ENCODE results near the gene GRID2. TPM values are rescaled to one million over a fixed set of nuclear protein-coding genes. Genes with fewer than 3 reads are reported as not detected.

Gene GRID2
- polyA plus RNA-seq, 1 of the 3 experiments (the other 2 are of a cell fraction): not detected

GRCh38 chr4:93152491-93152890 lies 848.7 kb downstream of the GRID2 start (continued):
- TF ChIP-seq IRF3 (IDR thresholded peaks at IDR 0.05; ENCODE audit: low read depth, low read length) (no peak), GATA2 (CRISPR knock-in tag; IDR thresholded peaks at IDR 0.05) (no peak), FOSL2 (IDR thresholded peaks at IDR 0.05; ENCODE audit: borderline replicate concordance, low read depth) (no peak), GABPA (IDR thresholded peaks at IDR 0.05; ENCODE audit: low read depth) (no peak)

- DNase-seq: no peak
- Histone ChIP-seq H3K4me3 (ENCODE audit: low read depth in 2 of 2, low read length in 1 of 2) (no peak overlapping the region), H3K9ac (no peak overlapping the region), H3K36me3 (replicated peaks in 1 of 2; ENCODE audit: control insufficient read depth in 1 of 2, insufficient read depth in 2 of 2, low read length in 1 of 2) (no peaks in the 10 kb centered on the region), H3F3A (replicated peaks; ENCODE audit: insufficient read depth) (no peaks in the 10 kb centered on the region), H3K4me2 (no peak overlapping the region), H3K79me2 (ENCODE audit: insufficient read depth) (no peaks in the 10 kb centered on the region), H4K20me1 (ENCODE audit: insufficient read depth) (no peaks in the 10 kb centered on the region), H3K9me3 (no peaks in the 10 kb centered on the region), H3K27ac (ENCODE audit: low read depth in 2 of 2, low read length in 1 of 2) (no peak overlapping the region), H3K4me1 (ENCODE audit: control insufficient read depth in 1 of 2, insufficient read depth in 2 of 2, low read depth in 1 of 2, low read length in 1 of 2) (no peaks in the 10 kb centered on the region), H3K9me2 (no peaks in the 10 kb centered on the region), H3K27me3 (ENCODE audit: insufficient read depth) (no peaks in the 10 kb centered on the region), H2AFZ (ENCODE audit: low read depth) (no peak overlapping the region)
- TF ChIP-seq CHD2 (IDR thresholded peaks at IDR 0.05; ENCODE audit: low read length, partially characterized antibody): no peak
- peak; percentile 44 for TF ChIP-seq CTCF (IDR thresholded peaks at IDR 0.05)
- TF ChIP-seq RAD21 (IDR thresholded peaks at IDR 0.05; ENCODE audit: low read length): peak; percentile 41
- no peak for TF ChIP-seq GATA2 (CRISPR knock-in tag; IDR thresholded peaks at IDR 0.05)
- ChIA-PET CTCF (interaction anchor here (0.9 to 1.7 kb wide), 8 partner anchors 8 to 606 kb away, joined by 3 to 7 read pairs (median 4); no protein-coding TSS in a partner anchor), POLR2A (no interaction called here)
- 24% methylated on average over 2 of the region's 2 CpGs for WGBS (ENCODE audit: low lambda C conversion rate)
Measured at GRCh38 chr4:93157986-93158385, 854.2 kb downstream of the GRID2 start.

- H3F3A ChIP-seq (replicated peaks; ENCODE audit: insufficient read depth): no peaks in the 10 kb centered on the region
- no peaks in the 10 kb centered on the region for H3K79me2 ChIP-seq (ENCODE audit: insufficient read depth)
- no peak for TF ChIP-seq USF2 (IDR thresholded peaks at IDR 0.05; ENCODE audit: borderline replicate concordance, low read depth, low read length)
- no peak for TF ChIP-seq CHD2 (IDR thresholded peaks at IDR 0.05; ENCODE audit: low read length, partially characterized antibody)
- no peak for TF ChIP-seq NFIC (IDR thresholded peaks at IDR 0.05; ENCODE audit: borderline replicate concordance)
- TF ChIP-seq YY1 (IDR thresholded peaks at IDR 0.05; ENCODE audit: low read depth): no peak
- no peak for TF ChIP-seq NRF1 (IDR thresholded peaks at IDR 0.05; ENCODE audit: low read depth, low read length)
- TF ChIP-seq EZH2phosphoT487 (IDR thresholded peaks at IDR 0.05; ENCODE audit: borderline replicate concordance, low read depth): no peak
- TF ChIP-seq MAX (IDR thresholded peaks at IDR 0.05; ENCODE audit: low read depth): no peak
- no peak for TF ChIP-seq PBX3 (IDR thresholded peaks at IDR 0.05)
- TF ChIP-seq JUND (IDR thresholded peaks at IDR 0.05): no peak
- TF ChIP-seq RFX5 (IDR thresholded peaks at IDR 0.05; ENCODE audit: low read length): no peak
- no peak for TF ChIP-seq GABPA (IDR thresholded peaks at IDR 0.05; ENCODE audit: low read depth)
- no peak for TF ChIP-seq RXRA (IDR thresholded peaks at IDR 0.05; ENCODE audit: borderline replicate concordance, low read depth)
- no peak for TF ChIP-seq RAD21 (IDR thresholded peaks at IDR 0.05; ENCODE audit: low read length)
- no peaks in the 10 kb centered on the region for H3K4me1 ChIP-seq (ENCODE audit: control insufficient read depth in 1 of 2, insufficient read depth in 2 of 2, low read depth in 1 of 2, low read length in 1 of 2)
- WGBS (ENCODE audit: low lambda C conversion rate): 73% methylated on average over 4 of the region's 4 CpGs
- CTCF ChIA-PET: interaction anchor here (1.2 kb wide), 1 partner anchor 13 kb away, joined by 3 read pairs; no protein-coding TSS in a partner anchor
- no peak overlapping the region for H3K4me2 ChIP-seq
- H3K9me3 ChIP-seq: no peaks in the 10 kb centered on the region
- no peak overlapping the region for H3K9ac ChIP-seq
- H3K27me3 ChIP-seq (ENCODE audit: insufficient read depth): no peaks in the 10 kb centered on the region
- DNase-seq: no peak
- no peak overlapping the region for H3K27ac ChIP-seq (ENCODE audit: low read depth in 2 of 2, low read length in 1 of 2)
- no peaks in the 10 kb centered on the region for H3K36me3 ChIP-seq (replicated peaks in 1 of 2; ENCODE audit: control insufficient read depth in 1 of 2, insufficient read depth in 2 of 2, low read length in 1 of 2)
- no peaks in the 10 kb centered on the region for H3K9me2 ChIP-seq
- H3K4me3 ChIP-seq (ENCODE audit: low read depth in 2 of 2, low read length in 1 of 2): no peak overlapping the region
- no peak overlapping the region for H2AFZ ChIP-seq (ENCODE audit: low read depth)
- POLR2A ChIA-PET: no interaction called here
- H4K20me1 ChIP-seq (ENCODE audit: insufficient read depth): no peaks in the 10 kb centered on the region
Measured at GRCh38 chr4:93168053-93168452, 864.3 kb downstream of the GRID2 start.

Measured in SK-N-SH (cell line).